AG08396 (cell line): ENCODE results near the gene PSMF1.

Experiments
- DNase-seq: peaks from one replicate; pipeline ENCODE4 v3.0.0; 2012; ENCODE audit warnings: low spot score, mixed read lengths

PSMF1 gene

GRCh38 chr20:1164871-1165270, 46.5 kb downstream of the PSMF1 start:
- DNase-seq = no peak

GRCh38 chr20:1165521-1165920, 47.1 kb downstream of the PSMF1 start:
- DNase-seq = no peak

- no peak for DNase-seq
Measured at GRCh38 chr20:1165941-1166340, 47.5 kb downstream of the PSMF1 start.

DNA sequence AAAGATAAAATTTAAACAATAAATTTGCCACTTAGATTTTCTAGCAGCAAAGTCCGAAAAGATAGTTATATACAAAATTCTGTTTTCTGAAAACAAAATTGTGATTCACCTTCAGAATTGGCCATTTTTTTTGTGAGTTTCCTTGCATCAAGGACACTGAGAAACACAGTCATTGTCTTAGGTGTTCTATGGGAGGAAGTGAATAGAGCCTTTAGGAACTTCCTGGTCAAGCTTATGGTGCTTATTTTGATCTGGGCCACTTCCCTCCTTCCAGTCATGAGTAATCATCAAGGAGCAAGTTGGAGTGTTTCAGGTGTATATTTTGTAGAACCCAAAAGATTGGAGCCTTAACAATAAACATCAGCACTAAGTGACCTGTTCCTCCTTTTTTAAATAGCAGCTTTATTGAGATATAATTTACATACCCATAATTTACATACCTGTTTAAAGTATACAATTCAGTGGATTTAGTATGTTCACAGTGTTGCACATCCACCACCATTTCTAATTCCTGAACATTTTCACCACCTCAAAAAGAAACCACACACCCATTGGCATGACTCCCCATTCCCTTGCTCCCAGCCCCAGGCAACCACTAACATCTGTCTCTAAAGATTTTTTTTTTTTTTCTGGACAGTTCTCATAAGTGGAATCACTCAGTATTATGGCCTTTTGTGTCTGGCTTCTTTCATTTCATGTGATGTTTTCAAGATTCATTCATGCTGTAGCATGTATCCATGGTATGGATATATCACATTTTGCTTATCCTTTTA, 48.7 kb downstream of the PSMF1 start:
- no peak for DNase-seq

GRCh38 chr20:1169224-1169623, 50.8 kb downstream of the PSMF1 start:
- no peak for DNase-seq

DNA sequence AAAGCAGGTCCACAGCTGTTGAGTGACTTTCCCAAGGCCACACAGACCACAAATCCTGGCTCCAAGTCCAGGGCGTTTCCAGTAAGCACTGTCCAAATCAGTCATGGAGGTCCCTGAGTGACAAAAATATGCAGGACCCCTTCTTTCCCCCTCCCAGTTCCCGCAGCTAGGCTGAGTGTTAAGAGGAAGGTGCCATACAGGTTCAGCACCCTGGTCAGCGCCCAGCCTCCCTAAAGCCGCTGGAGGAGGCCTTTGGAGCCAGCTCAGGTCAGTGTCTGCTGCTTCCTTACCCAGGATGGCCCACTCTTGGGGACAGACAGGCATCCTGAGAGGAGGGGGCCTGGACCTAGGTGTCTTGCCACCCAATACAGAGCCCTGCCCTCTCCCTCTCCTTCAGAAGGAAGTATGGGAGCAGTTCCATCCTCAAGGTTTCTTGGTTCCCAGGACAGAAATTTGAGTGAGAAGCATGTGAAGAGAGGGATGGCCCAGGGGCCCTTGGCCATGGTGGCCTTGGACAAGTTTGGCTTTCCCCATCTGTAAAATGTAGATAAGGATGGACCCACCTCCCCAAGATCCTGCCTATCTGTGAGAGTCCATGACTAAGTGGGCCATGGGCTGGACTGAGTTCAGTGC, 53.2 kb downstream of the PSMF1 start:
- peak; percentile 45 for DNase-seq

GRCh38 chr20:1173698-1174097, 55.3 kb downstream of the PSMF1 start:
- no peak for DNase-seq

- DNase-seq = no peak
Measured at GRCh38 chr20:1174787-1175186, 56.4 kb downstream of the PSMF1 start.

- peak; percentile 36 for DNase-seq
Measured at GRCh38 chr20:1177680-1178079, 59.3 kb downstream of the PSMF1 start.

GRCh38 chr20:1178103-1178502, 59.7 kb downstream of the PSMF1 start:
- DNase-seq = no peak

DNA sequence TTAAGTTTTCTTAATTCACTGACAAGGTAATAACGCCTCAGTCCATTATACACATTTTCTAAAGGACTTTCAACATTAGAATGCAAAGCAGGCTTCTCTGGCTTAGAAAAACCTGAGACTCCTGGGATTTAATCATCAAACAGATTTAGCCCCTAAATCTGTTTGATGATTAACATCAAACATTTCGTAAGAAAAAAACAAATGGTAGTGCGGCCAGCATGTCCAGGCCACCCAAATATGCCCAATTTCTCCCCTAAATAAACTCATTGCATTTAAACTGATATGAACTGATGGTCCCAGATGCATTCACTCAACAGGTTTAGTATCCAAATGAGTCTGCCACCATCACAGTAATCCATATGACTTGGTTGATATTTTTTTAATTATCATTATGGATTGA, 60.2 kb downstream of the PSMF1 start:
- DNase-seq = no peak

- no peak for DNase-seq
Measured at GRCh38 chr20:1180949-1181348, 62.5 kb downstream of the PSMF1 start.

DNA sequence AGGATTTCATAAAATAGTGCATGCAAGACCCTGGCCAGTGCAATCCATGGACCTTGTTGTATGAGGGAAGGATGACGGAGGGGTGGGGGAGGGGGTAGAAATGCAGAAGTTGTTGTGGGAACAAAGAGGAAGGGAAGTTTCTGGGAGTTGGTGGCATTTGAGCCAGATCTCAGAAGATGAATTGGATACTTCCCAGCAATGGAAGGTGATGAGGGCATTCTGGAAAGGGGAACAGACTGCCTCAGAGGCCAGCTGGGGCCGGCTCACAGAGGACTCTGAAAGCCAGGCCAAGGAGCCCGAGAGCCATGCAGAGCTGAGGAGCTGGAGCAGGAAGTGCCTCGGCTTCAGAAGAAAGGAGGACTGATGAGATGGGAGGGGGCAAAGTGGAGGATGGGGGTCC, 63.7 kb downstream of the PSMF1 start:
- no peak for DNase-seq

DNA sequence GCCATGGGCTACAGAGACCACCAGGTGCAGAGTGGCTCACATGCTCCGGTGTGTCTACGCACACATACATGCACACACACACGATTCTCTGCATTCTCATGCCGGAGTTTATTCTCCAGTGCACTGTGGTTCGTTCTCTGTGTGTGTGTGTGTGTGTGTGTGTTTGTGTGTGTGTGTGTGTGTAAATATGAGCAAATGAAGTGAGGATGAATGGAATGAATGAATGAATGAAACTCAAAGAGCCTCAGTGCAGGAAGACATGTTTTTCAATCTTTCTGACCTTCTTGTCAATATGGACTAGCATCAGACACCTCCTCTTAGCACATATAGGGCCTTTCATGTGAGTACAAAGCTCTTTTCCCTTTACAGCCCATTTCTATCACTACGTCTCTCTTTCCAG, 64.8 kb downstream of the PSMF1 start:
- DNase-seq = no peak

DNA sequence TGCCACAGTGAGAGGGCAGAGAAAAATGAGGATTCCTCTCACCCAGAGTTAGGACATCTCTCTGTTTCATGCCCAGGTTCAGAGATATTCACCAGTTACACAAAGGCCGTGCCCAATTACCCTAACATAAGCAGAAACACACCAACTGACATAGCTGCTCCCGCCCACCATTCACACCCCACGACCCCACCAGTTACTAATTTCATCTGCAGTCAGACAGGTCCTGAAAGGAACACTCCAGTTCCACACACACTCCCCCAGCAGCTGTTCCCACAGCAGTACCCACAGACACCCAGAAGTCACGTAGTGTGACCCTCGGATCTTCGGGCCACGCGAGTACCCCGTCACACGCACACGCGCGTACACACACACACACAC, 65.8 kb downstream of the PSMF1 start:
- no peak for DNase-seq

GRCh38 chr20:1184638-1185315, 66.4 kb downstream of the PSMF1 start, which contains the start of gene TMEM74B:
Gene TMEM74B (minus strand): TSS chr20:1184981. CDS start chr20:1183801, 1,180 bp downstream.
- DNase-seq = peak; percentile 32

DNA sequence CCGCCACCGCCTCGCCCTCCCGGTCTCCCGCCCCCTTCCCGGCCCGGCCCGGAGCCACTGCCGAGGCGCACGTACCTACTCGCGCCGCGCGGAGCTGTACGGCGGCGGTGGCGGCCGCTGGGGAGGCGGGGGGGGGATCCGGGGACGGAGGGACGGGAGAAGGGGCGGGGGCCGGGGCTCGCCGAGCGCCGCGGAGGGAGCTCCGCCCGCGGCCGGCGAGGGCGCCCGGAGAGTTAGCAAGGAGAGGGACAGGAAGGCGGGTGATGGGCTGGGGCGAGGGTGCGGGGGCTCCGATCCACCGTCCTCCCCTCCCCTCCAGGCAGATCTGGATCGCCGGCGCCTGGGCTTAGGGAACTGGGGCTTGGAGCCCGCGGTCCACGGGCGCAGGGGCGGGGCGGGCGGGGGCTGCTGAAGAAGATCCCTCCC, 66.9 kb downstream of the PSMF1 start:
- peak; percentile 38 for DNase-seq

DNA sequence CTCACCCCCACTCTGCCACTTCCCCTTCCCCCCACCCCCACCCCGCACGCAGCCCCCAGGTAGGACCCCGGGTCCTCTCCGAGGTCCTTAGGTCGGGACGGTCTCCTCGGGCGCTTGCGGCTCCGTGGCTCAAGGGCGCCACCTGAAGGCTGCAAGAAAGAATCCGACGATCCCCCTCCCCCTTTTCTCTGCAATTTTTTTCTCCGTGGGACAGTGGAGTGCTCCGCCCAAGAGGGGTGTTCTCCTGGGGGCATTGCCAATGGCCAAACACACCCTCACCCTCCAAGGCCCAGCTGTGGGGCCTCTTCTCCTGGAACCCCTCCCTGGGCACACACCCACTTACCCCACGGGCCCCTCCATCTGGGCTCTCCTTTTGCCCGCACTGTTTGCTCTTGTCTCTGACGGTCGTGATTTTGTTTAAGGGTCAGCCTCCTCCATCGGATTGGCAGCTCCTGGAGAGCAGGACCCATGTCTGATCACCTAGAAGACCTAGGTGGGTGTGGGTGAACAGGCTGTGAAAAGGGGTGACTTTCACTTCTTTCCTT, 67.5 kb downstream of the PSMF1 start:
- DNase-seq = peak; percentile 79

DNA sequence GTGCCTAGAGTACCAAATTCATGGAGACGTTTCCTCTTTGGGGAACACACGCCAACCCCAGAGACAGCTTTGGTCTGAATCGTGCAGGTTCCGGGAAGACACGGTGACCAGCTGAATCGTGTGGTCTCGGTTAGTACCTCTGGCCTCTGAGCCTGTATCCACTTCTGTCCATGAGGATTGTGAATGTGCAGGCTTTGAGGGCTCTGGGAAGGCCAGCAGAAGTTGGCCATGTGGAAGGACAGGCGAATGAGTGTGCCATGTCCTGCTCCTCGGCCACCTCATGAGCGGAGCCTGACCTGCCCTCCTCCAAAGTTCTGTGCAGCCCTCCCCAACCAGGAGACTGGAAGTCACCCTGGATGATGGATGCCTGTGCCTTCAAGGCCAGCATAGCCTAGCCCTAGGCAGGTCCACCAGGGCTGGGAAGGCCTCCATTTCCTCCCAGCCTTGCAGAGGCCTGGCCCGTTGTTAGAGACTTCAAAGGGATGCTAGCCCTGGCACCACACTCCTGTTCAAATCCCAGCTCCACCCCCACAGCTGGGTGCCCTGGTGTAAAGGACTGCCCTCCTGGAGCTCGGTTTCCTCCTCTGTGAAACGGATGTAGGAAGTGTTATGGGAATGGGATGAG, 68.1 kb downstream of the PSMF1 start:
- no peak for DNase-seq

DNA sequence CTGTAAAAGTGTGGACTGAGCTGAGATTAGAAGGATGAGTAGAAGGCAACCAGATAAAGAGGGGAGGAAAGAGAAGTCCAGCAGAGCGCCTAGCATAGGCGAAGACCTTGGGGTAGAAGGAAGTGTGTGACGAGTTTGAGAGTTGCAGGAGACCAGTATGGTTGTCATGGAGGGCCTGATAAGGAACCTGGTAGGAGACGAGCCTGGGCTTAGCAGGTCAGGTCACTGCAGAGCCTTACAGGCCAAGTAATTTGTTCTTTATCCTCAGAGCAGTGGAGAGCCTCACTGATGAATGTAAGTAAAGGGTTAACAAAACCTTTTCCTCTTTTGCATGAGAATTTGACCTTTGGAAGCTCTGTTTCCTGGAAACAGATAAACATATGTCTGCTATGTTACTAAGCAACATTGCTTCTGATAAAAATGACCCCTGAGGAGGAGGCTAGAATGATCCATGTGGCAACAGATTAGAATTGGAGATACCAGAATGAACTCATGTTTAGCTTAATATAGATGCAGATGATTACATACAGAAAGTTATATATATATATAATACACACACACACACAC, 69.3 kb downstream of the PSMF1 start:
- DNase-seq = no peak

GRCh38 chr20:1188347-1188746, 69.9 kb downstream of the PSMF1 start:
- DNase-seq = no peak

DNA sequence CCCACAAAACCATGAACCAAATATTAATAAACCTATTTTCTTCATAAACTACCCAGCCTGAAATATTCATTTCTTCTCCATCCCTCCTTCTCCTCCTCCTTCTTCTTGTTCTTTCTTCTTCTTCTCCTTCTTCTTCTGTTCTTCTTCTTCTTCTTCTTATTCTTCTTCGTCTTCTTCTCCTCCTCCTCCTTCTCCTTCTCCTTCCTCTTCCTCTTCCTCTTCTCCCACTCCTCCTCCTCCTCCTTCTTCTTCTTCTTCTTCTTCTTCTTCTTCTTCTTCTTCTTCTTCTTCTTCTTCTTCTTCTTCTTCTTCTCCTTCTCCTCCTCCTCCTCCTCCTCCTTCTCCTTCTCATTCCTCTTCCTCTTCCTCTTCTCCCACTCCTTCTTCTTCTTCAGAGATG, 71.4 kb downstream of the PSMF1 start:
- DNase-seq = no peak
